ENCODE results near the gene NLRP1. TPM values are rescaled to one million over a fixed set of nuclear protein-coding genes. Genes with fewer than 3 reads are reported as not detected.

The NLRP1 gene
- total and polyA plus RNA-seq, 10 of the 15 experiments (the other 5 are each of a cell fraction or from before 2014, with no cell fraction given): 2.8 to 21.8 (median 11.9) TPM

GRCh38 chr17:5585836-5586521 lies 1.7 kb upstream of the NLRP1 start (continued):
- TF ChIP-seq, protein P1, sequence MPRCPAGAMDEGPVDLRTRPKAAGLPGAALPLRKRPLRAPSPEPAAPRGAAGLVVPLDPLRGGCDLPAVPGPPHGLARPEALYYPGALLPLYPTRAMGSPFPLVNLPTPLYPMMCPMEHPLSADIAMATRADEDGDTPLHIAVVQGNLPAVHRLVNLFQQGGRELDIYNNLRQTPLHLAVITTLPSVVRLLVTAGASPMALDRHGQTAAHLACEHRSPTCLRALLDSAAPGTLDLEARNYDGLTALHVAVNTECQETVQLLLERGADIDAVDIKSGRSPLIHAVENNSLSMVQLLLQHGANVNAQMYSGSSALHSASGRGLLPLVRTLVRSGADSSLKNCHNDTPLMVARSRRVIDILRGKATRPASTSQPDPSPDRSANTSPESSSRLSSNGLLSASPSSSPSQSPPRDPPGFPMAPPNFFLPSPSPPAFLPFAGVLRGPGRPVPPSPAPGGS (IDR thresholded peaks at IDR 0.05; ENCODE audit: borderline replicate concordance, insufficient read depth, low read depth, low read length, poor library complexity, severe bottlenecking): no peak
- TF ChIP-seq TARDBP (IDR thresholded peaks at IDR 0.05; ENCODE audit: borderline replicate concordance): no peak
- TF ChIP-seq NR2F1 (conservative IDR thresholded peaks at IDR 0.05): peak; percentile 58
- TF ChIP-seq TCF12 (IDR thresholded peaks at IDR 0.05; ENCODE audit: low read depth, low read length): no peak
- TF ChIP-seq ZNF217 (IDR thresholded peaks at IDR 0.05): no peak
- TF ChIP-seq YY1 (IDR thresholded peaks at IDR 0.05; ENCODE audit: low read depth, low read length): no peak
- TF ChIP-seq IKZF1 (conservative IDR thresholded peaks at IDR 0.05): peak; percentile 49
- peak; percentile 55; the same call in 1 of the 2 replicates for TF ChIP-seq MTA2 (IDR thresholded peaks at IDR 0.05; ENCODE audit: low read depth)
- peak; percentile 68 for TF ChIP-seq EED (IDR thresholded peaks at IDR 0.05; ENCODE audit: low read depth)
- TF ChIP-seq IRF5 (IDR thresholded peaks at IDR 0.05; ENCODE audit: borderline replicate concordance): no peak
- TF ChIP-seq, protein P2, sequence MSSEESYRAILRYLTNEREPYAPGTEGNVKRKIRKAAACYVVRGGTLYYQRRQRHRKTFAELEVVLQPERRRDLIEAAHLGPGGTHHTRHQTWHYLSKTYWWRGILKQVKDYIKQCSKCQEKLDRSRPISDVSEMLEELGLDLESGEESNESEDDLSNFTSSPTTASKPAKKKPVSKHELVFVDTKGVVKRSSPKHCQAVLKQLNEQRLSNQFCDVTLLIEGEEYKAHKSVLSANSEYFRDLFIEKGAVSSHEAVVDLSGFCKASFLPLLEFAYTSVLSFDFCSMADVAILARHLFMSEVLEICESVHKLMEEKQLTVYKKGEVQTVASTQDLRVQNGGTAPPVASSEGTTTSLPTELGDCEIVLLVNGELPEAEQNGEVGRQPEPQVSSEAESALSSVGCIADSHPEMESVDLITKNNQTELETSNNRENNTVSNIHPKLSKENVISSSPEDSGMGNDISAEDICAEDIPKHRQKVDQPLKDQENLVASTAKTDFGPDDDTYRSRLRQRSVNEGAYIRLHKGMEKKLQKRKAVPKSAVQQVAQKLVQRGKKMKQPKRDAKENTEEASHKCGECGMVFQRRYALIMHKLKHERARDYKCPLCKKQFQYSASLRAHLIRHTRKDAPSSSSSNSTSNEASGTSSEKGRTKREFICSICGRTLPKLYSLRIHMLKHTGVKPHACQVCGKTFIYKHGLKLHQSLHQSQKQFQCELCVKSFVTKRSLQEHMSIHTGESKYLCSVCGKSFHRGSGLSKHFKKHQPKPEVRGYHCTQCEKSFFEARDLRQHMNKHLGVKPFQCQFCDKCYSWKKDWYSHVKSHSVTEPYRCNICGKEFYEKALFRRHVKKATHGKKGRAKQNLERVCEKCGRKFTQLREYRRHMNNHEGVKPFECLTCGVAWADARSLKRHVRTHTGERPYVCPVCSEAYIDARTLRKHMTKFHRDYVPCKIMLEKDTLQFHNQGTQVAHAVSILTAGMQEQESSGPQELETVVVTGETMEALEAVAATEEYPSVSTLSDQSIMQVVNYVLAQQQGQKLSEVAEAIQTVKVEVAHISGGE (CRISPR knock-in tag; IDR thresholded peaks at IDR 0.05): no peak
- no peak for TF ChIP-seq RB1 (IDR thresholded peaks at IDR 0.05; ENCODE audit: borderline replicate concordance)
- no peak for TF ChIP-seq IRF3 (IDR thresholded peaks at IDR 0.05)
